Loucy (cell line): ENCODE data around the gene SCAMP4.

Experiments
- H2AFZ ChIP-seq: fragments of 200-600 bp; sonication (generic); 2 replicates; pipeline ENCODE4 v1.6.0; 2016; ENCODE audit warnings: antibody characterized with exemption, mild to moderate bottlenecking, low read length, moderate library complexity
- H3F3A ChIP-seq: fragments of 200-600 bp; 2 replicates; pipeline ENCODE4 v1.6.0; 2016; ENCODE audit warnings: antibody characterized with exemption, low read depth, mild to moderate bottlenecking
- H3K27me3 ChIP-seq: fragments of 200-600 bp; sonication (generic); 2 replicates; pipeline ENCODE4 v1.6.1; 2014; ENCODE audit warnings: low read length, mild to moderate bottlenecking; ENCODE audit not compliant: insufficient read depth, poor library complexity, severe bottlenecking
- H3K36me3 ChIP-seq: fragments of 200-600 bp; sonication (generic); 2 replicates; pipeline ENCODE4 v1.6.1; 2016; ENCODE audit warnings: low read length; ENCODE audit not compliant: insufficient read depth
- H3K4me1 ChIP-seq: fragments of 200-600 bp; sonication (generic); 2 replicates; pipeline ENCODE4 v1.5.1; 2014; ENCODE audit warnings: low read length, mild to moderate bottlenecking; ENCODE audit not compliant: insufficient read depth, poor library complexity, severe bottlenecking
- H3K4me2 ChIP-seq: fragments of 200-600 bp; sonication (generic); 2 replicates; pipeline ENCODE4 v1.6.0; 2014; ENCODE audit warnings: antibody characterized with exemption, low read length, low read depth, mild to moderate bottlenecking; ENCODE audit not compliant: poor library complexity, severe bottlenecking
- H3K4me3 ChIP-seq: fragments of 200-600 bp; sonication (generic); 2 replicates; pipeline ENCODE4 v1.5.1; 2014; ENCODE audit warnings: low read length, mild to moderate bottlenecking, mixed read lengths; ENCODE audit not compliant: poor library complexity, severe bottlenecking
- H3K79me2 ChIP-seq: fragments of 200-600 bp; sonication (generic); 2 replicates; pipeline ENCODE4 v1.6.1; 2014; ENCODE audit warnings: low read length; ENCODE audit not compliant: insufficient read depth
- H3K9ac ChIP-seq: fragments of 200-600 bp; sonication (generic); 2 replicates; pipeline ENCODE4 v1.6.0; 2014; ENCODE audit warnings: mild to moderate bottlenecking, low read depth, low read length, moderate library complexity; ENCODE audit not compliant: poor library complexity, severe bottlenecking
- H3K9me2 ChIP-seq: fragments of 200-600 bp; sonication (generic); replicated peaks from 2 replicates; pipeline ENCODE4 v1.6.1; 2016; ENCODE audit warnings: low read depth, low read length, mixed read lengths
- H3K9me3 ChIP-seq: fragments of 200-600 bp; sonication (generic); 2 replicates; pipeline ENCODE4 v1.6.1; 2014; ENCODE audit warnings: mild to moderate bottlenecking, antibody characterized with exemption, low read length, low read depth; ENCODE audit not compliant: insufficient read depth
- H4K20me1 ChIP-seq: fragments of 200-600 bp; sonication (generic); 2 replicates; pipeline ENCODE4 v1.6.0; 2014; ENCODE audit warnings: antibody characterized with exemption, low read length, mild to moderate bottlenecking; ENCODE audit not compliant: insufficient read depth, poor library complexity, severe bottlenecking
- CTCF ChIP-seq: fragments of 200-600 bp; sonication (generic); conservative IDR thresholded peaks from 2 replicates; pipeline ENCODE4 v1.5.1; 2014; ENCODE audit warnings: mild to moderate bottlenecking, antibody characterized with exemption, low read length
- EZH2phosphoT487 ChIP-seq: fragments of 200-600 bp; IDR thresholded peaks from 2 replicates; pipeline ENCODE4 v1.6.1; 2018; ENCODE audit warnings: antibody characterized with exemption, mild to moderate bottlenecking, moderate library complexity, borderline replicate concordance

SCAMP4 gene

GRCh38 chr19:1944088-1944915 is 39.1 kb downstream of the SCAMP4 start:
- Histone ChIP-seq H3K4me2 (peak overlapping the region; percentile 94), H3K9ac (peak overlapping the region; percentile 79), H3K36me3 (no peaks in the 10 kb centered on the region), H4K20me1 (peaks cover 68% of the 10 kb centered on the region), H3K27me3 (no peaks in the 10 kb centered on the region), H3K4me1 (peaks cover 24% of the 10 kb centered on the region), H3K4me3 (peak overlapping the region; percentile 80), H3F3A (no peaks in the 10 kb centered on the region; the same call in 1 of the 2 replicates), H3K9me3 (no peaks in the 10 kb centered on the region), H3K79me2 (peaks cover 86% of the 10 kb centered on the region), H3K9me2 (no peaks in the 10 kb centered on the region), H2AFZ (no peak overlapping the region)
- TF ChIP-seq EZH2phosphoT487, result no peak
- no peak for TF ChIP-seq CTCF

DNA sequence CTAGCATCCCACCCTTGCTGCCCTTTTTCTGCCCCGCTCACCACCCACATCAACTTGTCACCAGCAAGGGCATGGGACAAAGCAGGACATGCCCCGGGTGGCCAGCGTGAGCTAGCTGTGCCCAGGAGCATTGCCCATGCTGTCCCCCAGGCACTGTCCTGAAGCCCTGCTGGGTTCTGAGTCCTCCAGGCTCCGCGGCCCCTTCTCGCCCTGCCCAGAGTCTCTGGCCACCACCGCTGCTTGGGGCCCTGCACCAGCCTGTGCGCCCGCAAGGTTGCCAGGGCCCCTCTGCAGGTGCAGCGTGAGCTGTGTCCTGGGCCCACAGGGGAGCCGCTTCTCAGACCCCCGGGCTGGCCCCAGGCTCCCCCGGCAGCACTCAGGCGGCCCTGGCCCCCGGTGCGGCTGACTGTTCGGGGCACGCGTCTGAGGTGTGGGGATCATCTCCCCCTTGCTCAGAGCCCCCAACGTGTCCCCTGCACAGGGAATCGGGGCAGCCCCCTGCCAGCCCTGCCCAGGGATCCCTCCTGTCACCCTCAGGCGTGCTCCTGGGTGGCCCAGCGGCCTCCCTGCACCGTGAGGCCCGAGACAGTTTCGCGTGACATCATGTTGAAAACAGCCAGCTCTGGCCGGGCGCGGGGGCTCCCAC is 39.8 kb downstream of the SCAMP4 start:
- Histone ChIP-seq H3K36me3 (no peaks in the 10 kb centered on the region), H2AFZ (no peak overlapping the region), H3K27me3 (no peaks in the 10 kb centered on the region), H3K4me1 (peaks cover 20% of the 10 kb centered on the region), H3K4me2 (peak overlapping the region; percentile 94), H4K20me1 (peaks cover 74% of the 10 kb centered on the region), H3K79me2 (peaks cover 87% of the 10 kb centered on the region), H3K9me3 (no peaks in the 10 kb centered on the region), H3F3A (no peaks in the 10 kb centered on the region; the same call in 1 of the 2 replicates), H3K4me3 (no peak overlapping the region), H3K9ac (no peak overlapping the region), H3K9me2 (no peaks in the 10 kb centered on the region)
- no peak for TF ChIP-seq EZH2phosphoT487

DNA sequence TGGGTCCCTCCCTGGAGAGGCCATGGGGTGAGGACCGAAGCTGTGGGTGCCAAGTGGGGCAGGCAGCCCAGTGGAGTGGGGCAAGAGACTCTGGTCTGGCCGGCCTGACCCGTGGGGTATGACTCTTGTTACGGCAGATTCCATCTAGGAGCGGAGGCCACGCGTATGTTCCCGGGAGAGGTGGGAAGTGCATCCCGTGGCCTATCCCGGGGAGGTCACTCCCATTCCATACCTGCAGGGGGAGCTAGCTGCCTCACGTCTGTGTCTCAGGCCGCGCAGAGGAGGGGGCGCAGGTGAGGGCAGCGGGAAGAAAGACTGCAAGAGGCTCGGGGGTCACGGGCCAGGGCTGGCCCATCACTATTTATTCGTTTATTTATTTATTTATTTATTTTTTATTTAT is 40.7 kb downstream of the SCAMP4 start:
- Histone ChIP-seq H3K4me3 (no peak overlapping the region), H3K27me3 (no peaks in the 10 kb centered on the region), H3K79me2 (peaks cover 89% of the 10 kb centered on the region), H3K9me2 (no peaks in the 10 kb centered on the region), H3F3A (no peaks in the 10 kb centered on the region; the same call in 1 of the 2 replicates), H3K9me3 (no peaks in the 10 kb centered on the region), H4K20me1 (peaks cover 80% of the 10 kb centered on the region), H2AFZ (no peak overlapping the region), H3K9ac (no peak overlapping the region), H3K36me3 (peaks cover 7% of the 10 kb centered on the region; the same call in 1 of the 2 replicates), H3K4me2 (no peak overlapping the region), H3K4me1 (peaks cover 17% of the 10 kb centered on the region)
- TF ChIP-seq CTCF, result peak; percentile 70
- no peak for TF ChIP-seq EZH2phosphoT487
